Muscle of leg (tissue), 11 donors: ENCODE results near the gene SAPCD2. TPM values are rescaled to one million over a fixed set of nuclear protein-coding genes. Genes with fewer than 3 reads are reported as not detected.

Source experiments
- DNase-seq: peaks from one replicate; pipeline ENCODE4 v3.0.0; 2013
- H3K27ac ChIP-seq: one replicate; pipeline ENCODE4 v1.5.1; 2013; ENCODE audit warnings: mild to moderate bottlenecking, low read length, control low read depth
- H3K27me3 ChIP-seq: one replicate; pipeline ENCODE4 v1.6.1; 2013; ENCODE audit warnings: low read length; ENCODE audit not compliant: control insufficient read depth, insufficient read depth
- H3K36me3 ChIP-seq: one replicate; pipeline ENCODE4 v1.6.1; 2013; ENCODE audit warnings: low read length; ENCODE audit not compliant: control insufficient read depth, insufficient read depth
- H3K4me1 ChIP-seq: one replicate; pipeline ENCODE4 v1.6.1; 2013; ENCODE audit warnings: low read length; ENCODE audit not compliant: control insufficient read depth, insufficient read depth
- H3K4me3 ChIP-seq: one replicate; pipeline ENCODE4 v1.5.1; 2013; ENCODE audit warnings: low read length, control low read depth
- H3K9me3 ChIP-seq: replicated peaks from 2 replicates; pipeline ENCODE4 v1.6.1; 2013; ENCODE audit warnings: low read depth, low read length; ENCODE audit not compliant: control insufficient read depth
- WGBS: methylation state at CpG from one replicate; pipeline ENCODE4 v1.1.5; 2013; ENCODE audit warnings: missing lambda C conversion rate; ENCODE audit not compliant: insufficient coverage; 5-methylcytosine and 5-hydroxymethylcytosine counted together
- polyA plus RNA-seq, 8 donors: library from polyadenylated mRNA; unstranded; fragments of 120-200 nt; gene quantifications; one replicate each; pipeline versions ENCODE4 v1.2.1 to v1.2.3, GENCODE V29; 2013; ENCODE audit warnings: inconsistent platforms in 1 of 8, low replicate concordance in 1 of 8; ENCODE audit not compliant: insufficient read length in 8 of 8, insufficient read depth in 1 of 8
- total RNA-seq: library from RNA; stranded (reverse); fragments of 120-200 nt; gene quantifications from one replicate; pipeline ENCODE4 v1.2.4, GENCODE V29; 2013

The SAPCD2 gene
- total and polyA plus RNA-seq, 9 donors, result 3.4 to 7.2 (median 5.3) TPM

- H3K36me3 ChIP-seq, result peaks cover 75% of the 10 kb centered on the region
- 95% methylated on average over 22 of the region's 27 CpGs for WGBS
- no peak overlapping the region for H3K4me3 ChIP-seq
- DNase-seq, result no peak
- H3K9me3 ChIP-seq, result no peaks in the 10 kb centered on the region
- H3K4me1 ChIP-seq, result no peaks in the 10 kb centered on the region
- no peak overlapping the region for H3K27ac ChIP-seq
- H3K27me3 ChIP-seq, result peaks cover under 1% of the 10 kb centered on the region
These were observed 37.1 kb upstream of the SAPCD2 start for GRCh38 chr9:137107312-137107921.

- H3K27me3 ChIP-seq, result no peaks in the 10 kb centered on the region
- 92% methylated on average over 23 of the region's 27 CpGs for WGBS
- DNase-seq, result no peak
- no peaks in the 10 kb centered on the region for H3K4me1 ChIP-seq
- H3K27ac ChIP-seq, result no peak overlapping the region
- H3K9me3 ChIP-seq, result no peaks in the 10 kb centered on the region
- H3K4me3 ChIP-seq, result no peak overlapping the region
- peaks cover 82% of the 10 kb centered on the region for H3K36me3 ChIP-seq
These were observed 36.4 kb upstream of the SAPCD2 start for GRCh38 chr9:137106662-137107250.

GRCh38 chr9:137105814-137106661, 35.7 kb upstream of the SAPCD2 start:
- 90% methylated on average over 20 of the region's 31 CpGs for WGBS
- Histone ChIP-seq H3K4me3 (no peak overlapping the region), H3K4me1 (no peaks in the 10 kb centered on the region), H3K27me3 (no peaks in the 10 kb centered on the region), H3K27ac (no peak overlapping the region), H3K36me3 (peaks cover 89% of the 10 kb centered on the region), H3K9me3 (no peaks in the 10 kb centered on the region)
- no peak for DNase-seq

GRCh38 chr9:137103206-137103999, 33.0 kb upstream of the SAPCD2 start:
- H3K4me1 ChIP-seq, result no peaks in the 10 kb centered on the region
- WGBS, result 94% methylated on average over 33 of the region's 37 CpGs
- H3K36me3 ChIP-seq, result peaks cover 93% of the 10 kb centered on the region
- H3K27ac ChIP-seq, result no peak overlapping the region
- H3K4me3 ChIP-seq, result no peak overlapping the region
- no peak for DNase-seq
- no peaks in the 10 kb centered on the region for H3K9me3 ChIP-seq
- no peaks in the 10 kb centered on the region for H3K27me3 ChIP-seq

GRCh38 chr9:137099231-137099630, 28.9 kb upstream of the SAPCD2 start:
- no peak for DNase-seq
- Histone ChIP-seq H3K4me3 (no peak overlapping the region), H3K4me1 (no peaks in the 10 kb centered on the region), H3K36me3 (peaks cover 88% of the 10 kb centered on the region), H3K27me3 (no peaks in the 10 kb centered on the region), H3K27ac (no peak overlapping the region), H3K9me3 (no peaks in the 10 kb centered on the region)
- 86% methylated on average over 10 of the region's 14 CpGs for WGBS

- H3K27ac ChIP-seq, result no peak overlapping the region
- no peaks in the 10 kb centered on the region for H3K27me3 ChIP-seq
- 96% methylated on average over 17 of the region's 20 CpGs for WGBS
- H3K36me3 ChIP-seq, result peaks cover 80% of the 10 kb centered on the region
- H3K4me1 ChIP-seq, result no peaks in the 10 kb centered on the region
- no peaks in the 10 kb centered on the region for H3K9me3 ChIP-seq
- H3K4me3 ChIP-seq, result no peak overlapping the region
- no peak for DNase-seq
These were observed 27.6 kb upstream of the SAPCD2 start for GRCh38 chr9:137097761-137098462.

- Histone ChIP-seq H3K4me3 (no peak overlapping the region), H3K36me3 (peaks cover 80% of the 10 kb centered on the region), H3K4me1 (no peaks in the 10 kb centered on the region), H3K9me3 (no peaks in the 10 kb centered on the region), H3K27me3 (no peaks in the 10 kb centered on the region), H3K27ac (no peak overlapping the region)
- no peak for DNase-seq
- WGBS, result 95% methylated on average over 24 of the region's 31 CpGs
These were observed 26.6 kb upstream of the SAPCD2 start for GRCh38 chr9:137096785-137097546.

GRCh38 chr9:137095664-137096517, 25.5 kb upstream of the SAPCD2 start:
- Histone ChIP-seq H3K4me1 (no peaks in the 10 kb centered on the region), H3K27me3 (no peaks in the 10 kb centered on the region), H3K27ac (no peak overlapping the region), H3K36me3 (peaks cover 78% of the 10 kb centered on the region), H3K4me3 (no peak overlapping the region), H3K9me3 (no peaks in the 10 kb centered on the region)
- WGBS, result 77% methylated on average over 26 of the region's 30 CpGs
- no peak for DNase-seq
